GM19438 (cell line): Measurements from ENCODE around the gene DNAJC15.
"Not testable (repeated sequence)": the region's sequence is repeated elsewhere in the genome, so short reads cannot be mapped to it uniquely, and the experiment has no call there.

Experiments
- ATAC-seq: cut with Tn5 transposase; IDR thresholded peaks from one replicate; pipeline ENCODE4 v1.9.1; 2021; ENCODE audit warnings: low read depth; ENCODE audit not compliant: unreplicated experiment

DNAJC15 gene

DNA sequence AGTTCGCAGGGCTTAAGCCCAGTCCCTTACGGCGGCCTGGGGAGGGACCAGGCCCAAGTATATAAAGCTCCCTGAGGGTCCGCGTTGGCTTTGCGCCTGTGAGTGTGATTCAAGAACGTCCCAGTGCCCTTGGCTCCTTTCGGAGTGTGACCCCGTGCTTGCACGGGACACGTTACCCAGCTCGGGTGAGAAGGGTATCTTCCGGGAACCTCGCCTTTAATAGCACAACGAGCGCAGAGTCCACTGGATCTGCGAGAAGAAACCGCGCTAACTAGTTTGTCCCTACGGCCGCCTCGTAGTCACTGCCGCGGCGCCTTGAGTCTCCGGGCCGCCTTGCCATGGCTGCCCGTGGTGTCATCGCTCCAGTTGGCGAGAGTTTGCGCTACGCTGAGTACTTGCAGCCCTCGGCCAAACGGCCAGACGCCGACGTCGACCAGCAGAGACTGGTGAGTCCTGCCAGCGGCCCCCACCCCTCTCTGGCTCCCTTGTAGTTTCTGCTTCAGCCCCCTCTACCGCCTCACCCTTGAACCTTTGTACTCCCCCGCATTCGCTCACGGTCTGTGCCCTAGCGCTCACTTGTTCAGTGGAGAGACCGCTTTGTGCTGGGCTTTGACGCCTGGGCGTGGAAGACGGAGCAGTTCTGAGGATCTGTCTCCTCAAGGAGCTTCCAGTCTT lies at the start of gene DNAJC15:
Gene DNAJC15, plus strand, starts transcription at position 298 of the 675 bp plus-strand sequence. Its CDS starts 41 bp downstream, at position 339.
- ATAC-seq, result peak; percentile 86

GRCh38 chr13:42976066-42976465 lies 47.3 kb upstream of the DNAJC15 start:
- no peak for ATAC-seq

DNA sequence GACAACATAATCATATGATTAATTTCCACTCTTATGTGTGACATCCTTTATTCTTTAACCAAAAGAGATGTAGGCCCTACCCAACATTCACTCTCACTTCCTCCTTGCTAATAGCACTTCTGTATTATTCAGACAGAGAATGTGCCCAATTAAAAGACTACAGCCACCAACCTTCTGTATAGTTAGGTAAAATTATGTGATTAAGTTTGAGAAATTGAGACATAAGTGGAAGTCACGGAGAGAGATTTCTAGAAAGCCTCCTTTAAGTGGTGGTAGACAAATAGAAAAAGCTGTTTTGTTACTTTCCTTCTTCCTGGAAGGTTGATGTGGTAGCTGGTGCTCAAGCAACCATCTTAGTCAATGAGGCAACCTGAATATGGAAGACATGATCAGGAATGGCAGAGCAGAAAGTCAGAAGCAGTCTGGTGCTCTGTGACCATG lies 46.1 kb upstream of the DNAJC15 start:
- no peak for ATAC-seq

- no peak for ATAC-seq
Measured at GRCh38 chr13:42981317-42981716, 42.1 kb upstream of the DNAJC15 start.

- no peak for ATAC-seq
Measured at GRCh38 chr13:42981853-42982252, 41.5 kb upstream of the DNAJC15 start.

- no peak for ATAC-seq
Measured at GRCh38 chr13:42984026-42984425, 39.4 kb upstream of the DNAJC15 start.

DNA sequence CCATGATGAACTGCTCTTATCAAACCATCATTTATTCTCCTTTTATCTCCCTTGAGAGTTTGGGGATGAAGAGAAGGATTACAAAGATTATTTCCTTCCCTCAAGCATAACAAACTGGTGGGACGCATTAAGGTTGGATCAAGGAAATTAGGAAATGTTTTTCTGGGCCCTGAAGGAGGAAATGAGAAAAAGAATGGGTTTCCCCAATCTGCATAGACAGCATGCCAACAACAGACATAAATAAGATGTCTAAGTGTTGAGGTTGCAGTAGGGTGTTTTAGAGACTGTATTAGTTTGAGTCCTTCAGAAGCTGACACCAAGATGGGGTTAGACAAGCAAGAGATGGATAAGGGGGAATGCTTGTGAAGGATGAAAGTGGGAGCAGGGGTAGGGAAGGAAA lies 38.7 kb upstream of the DNAJC15 start:
- no peak for ATAC-seq

DNA sequence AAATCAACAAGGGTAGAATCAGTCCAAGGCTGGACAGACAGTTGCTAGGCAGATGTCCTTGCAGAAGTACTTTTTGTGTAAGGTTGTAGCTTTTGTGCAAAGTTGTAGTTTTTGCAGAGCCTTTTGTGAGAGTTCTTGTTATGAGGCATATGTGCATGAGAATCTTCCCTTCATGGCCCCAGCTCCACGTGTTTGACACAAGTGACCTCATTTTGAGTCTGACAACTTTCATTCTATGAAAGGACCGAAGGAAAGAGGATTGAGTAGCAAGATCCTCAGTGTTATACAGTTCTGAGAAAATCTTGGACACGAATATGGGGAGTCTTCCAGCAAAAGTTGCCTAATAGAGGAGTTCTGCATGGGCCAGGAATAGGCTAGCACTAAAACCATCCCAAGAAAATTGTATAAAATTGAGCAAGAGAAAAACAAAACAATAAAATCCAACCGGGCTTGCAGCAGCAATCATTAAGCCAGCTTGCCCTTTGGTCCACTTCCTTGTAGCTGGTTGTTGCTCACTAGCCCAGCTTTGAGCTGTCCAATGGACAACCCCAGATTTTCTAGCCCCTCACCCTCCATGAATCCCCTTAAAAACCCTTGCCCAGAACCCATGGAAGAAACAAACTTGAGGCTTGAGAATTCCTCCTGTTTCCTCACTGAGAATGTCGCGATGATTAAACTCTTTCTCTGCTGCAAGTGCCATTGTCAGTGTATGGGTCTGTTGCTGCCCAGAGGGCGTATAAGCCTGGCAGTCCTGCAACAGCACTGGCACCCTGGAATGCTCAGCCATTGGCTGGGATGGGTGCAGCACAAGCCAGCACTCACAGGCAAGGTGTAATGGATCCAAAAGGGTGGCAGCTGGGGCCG lies 37.8 kb upstream of the DNAJC15 start:
- ATAC-seq, result no peak

DNA sequence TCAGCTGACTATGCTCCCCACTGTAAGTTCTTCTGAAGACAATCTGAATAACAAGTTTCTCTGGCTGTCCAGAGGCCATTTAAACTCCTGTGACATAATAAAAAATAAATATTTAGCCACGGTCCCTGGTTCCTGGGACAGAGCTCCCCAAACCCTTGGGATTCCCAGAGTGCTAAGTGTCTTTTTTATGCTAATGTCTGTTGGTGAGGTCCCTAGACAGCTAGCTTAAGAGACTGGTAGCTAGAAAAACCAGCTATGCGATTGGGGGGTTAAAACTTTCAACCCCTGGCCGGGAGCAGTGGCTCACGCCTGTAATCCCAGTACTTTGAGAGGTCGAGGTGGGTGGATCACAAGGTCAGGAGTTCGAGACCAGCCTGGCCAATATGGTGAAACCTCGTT lies 37.2 kb upstream of the DNAJC15 start:
- ATAC-seq, result no peak

DNA sequence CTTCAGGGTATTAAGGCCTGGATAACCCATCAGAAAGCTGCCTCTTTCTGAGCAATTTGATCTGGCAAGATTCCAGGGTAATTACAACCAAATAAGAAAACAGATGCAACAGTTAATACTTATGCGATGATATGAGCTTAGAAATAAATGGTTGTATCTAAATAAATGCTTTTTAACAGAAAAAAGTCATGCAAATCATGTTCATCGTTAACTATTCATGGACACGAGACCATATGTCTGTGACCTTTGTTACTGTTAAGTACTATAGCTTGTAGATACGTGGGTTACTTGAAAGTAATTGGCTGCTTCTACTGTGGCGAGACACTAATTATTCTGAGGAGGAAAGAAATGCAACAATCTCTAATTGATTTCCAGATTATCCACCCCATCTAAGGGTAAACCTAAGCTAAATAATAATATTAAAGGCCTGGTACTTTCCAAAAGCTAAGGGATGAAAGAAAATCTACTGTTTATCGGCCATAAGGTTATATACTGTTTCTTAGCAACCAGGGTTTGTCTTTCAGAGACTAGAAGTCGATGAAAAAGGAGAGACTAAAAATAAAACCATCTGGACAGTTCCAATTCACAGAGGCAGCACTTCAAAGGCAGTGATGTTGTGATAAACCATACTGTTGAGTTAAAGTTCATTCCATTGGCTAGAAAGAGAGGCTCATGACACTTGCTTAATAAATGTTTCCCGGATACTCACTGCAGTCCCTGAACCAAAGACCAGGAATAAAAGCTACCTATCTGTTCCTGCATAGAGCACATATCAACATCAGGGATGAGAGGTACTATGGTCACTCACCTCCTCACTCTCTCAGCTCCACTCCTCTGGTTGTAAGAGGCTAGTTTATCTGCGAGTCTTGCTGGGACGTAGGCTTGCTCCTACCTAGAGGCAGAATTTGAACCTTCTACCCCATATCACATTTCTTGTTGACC lies 32.8 kb upstream of the DNAJC15 start:
- ATAC-seq, result no peak

DNA sequence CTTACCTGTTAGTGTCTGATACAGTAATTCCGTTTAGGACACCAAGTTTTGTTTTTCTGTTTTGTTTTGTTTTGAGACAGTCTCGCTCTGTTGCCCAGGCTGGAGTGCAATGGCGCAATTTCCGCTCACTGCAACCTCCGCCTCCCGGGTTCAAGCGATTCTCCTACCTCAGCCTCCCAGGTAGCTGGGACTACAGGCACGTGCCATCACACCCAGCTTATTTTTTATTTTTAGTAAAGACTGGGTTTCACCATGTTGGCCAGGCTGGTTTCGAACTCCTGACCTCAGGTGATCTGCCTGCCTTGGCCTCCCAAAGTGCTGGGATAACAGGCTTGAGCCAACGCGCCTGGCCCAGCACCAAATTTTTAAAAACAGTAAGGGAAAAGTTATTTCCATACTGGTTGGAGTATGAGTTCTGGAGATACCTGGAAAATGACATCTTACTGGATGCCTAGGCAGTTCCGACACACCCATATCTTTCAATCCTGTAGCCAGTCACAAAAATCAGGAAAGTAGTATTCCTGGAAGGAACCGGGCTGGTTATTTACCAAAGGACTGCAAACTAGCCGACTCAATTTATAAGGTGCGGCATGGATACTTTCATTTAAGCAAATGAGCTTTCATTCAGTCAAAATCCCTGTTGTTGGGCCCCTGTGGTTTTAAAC lies 32.0 kb upstream of the DNAJC15 start:
- ATAC-seq, result not testable (repeated sequence)

DNA sequence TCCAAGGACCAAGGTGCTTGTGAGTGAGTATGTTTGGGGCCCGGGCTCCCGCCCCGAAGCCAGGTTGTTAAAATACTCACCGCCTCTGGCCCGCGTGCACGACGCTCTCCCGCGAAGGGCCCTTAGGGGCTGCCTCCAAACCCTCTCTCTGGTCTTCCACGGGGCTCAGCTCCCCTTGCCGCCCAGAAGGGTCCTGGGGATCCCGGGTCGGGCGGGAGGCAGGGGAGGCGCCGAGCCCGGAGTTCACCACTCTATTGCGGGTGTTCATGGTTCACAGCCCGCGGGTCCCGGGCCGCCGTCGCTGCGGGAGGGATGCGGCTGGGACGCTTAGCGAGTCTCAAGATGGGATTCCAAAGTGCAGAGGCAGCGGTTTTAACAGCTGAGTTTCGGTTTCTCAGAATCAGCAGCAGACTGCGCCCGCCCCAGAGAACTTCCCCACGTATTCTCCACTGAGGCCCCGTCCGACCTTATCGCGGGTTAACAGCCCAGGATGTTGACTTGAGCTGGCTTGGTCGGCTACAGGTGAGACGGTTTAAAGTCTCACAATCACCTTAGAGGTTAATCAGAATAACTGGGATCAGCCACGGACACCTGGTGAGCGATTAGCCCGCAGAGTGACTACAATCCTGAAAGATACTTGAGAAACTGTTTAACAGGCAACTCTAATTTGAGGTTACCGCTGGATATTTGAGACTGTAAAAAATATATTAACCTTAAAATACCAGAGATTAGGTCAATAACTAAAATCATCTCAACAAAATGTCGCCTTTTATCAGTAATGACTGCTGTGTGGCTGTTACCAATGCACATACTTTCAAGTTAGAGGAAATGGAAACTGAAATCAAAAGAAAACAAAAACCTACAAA lies 31.3 kb upstream of the DNAJC15 start, which contains the start of gene EPSTI1:
Gene EPSTI1, minus strand, starts transcription at position 344 of the 866 bp plus-strand sequence. Its CDS starts 76 bp downstream, at position 268.
- ATAC-seq, result peak; percentile 73

- peak; percentile 14 for ATAC-seq
Measured at GRCh38 chr13:42992764-42993122, 30.6 kb upstream of the DNAJC15 start.

GRCh38 chr13:42994878-42995277 lies 28.5 kb upstream of the DNAJC15 start:
- ATAC-seq, result no peak

- no peak for ATAC-seq
Measured at GRCh38 chr13:42996584-42996983, 26.8 kb upstream of the DNAJC15 start.

DNA sequence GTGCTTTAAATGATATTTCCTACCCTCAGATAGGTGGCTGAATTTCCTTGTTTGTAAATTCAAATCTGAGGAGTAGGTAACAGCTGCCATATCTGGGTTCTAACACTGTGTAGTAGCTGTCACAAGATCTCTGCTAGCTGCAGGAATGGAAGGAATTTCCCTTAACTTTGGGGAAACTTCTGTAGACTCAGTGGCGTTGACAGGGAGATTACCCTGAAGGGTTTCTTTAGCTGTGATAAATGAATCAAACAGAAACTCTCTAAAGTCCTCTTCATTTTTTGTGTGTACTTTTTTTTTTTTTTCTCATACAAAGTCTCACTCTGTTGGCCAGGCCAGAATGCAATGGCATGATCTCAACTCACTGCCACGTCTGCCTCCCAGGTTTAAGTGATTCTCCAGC lies 26.0 kb upstream of the DNAJC15 start:
- ATAC-seq, result no peak

DNA sequence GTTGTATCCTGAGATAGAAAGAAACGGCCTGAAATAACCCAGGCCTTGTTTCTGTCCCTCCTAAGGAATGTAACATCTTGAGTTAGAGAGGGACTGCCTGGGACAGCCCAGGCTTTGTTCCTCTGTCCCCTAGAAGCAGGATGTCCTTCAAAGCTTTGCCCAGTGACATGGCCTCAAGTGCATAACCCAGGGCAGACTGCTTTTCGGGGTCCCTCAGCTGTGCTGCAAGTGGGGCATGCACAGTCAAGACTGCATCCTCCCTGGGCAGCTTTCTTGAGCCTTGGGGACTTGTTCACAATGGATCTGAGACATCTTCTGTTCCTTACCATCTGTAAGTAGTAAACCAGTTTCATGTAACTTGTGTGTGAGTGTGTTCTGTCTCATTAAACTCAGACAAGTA lies 23.9 kb upstream of the DNAJC15 start:
- no peak for ATAC-seq

DNA sequence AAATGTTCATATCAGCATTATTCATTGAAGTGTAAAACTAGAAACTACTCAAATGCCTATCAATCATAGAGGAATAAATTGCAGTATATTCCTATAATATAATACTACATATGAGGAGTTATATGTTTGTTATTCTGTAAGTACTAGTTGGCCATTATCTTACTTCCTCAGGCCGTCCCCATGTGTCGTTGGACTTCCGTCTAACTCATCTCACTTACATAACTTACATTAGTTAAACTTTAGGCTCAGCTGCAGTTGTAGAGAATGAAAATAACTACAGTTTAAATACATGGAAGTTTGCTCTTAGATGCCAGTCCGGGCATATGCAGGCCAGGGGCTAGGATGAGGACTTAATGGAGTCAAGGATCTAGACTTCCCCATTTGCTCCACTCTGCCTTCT lies 22.7 kb upstream of the DNAJC15 start:
- ATAC-seq, result no peak

GRCh38 chr13:43002021-43002420 lies 21.4 kb upstream of the DNAJC15 start:
- no peak for ATAC-seq
